Heart left ventricle (tissue), 16 donors: ENCODE measurements around the gene EIF4H. TPM values are rescaled to one million over a fixed set of nuclear protein-coding genes. Genes with fewer than 3 reads are reported as not detected.

Experiments
- ATAC-seq, 4 donors: fragments of 200-7000 bp; cut with Tn5 transposase; one replicate each; pipeline ENCODE4 v1.9.1; 2020 to 2022; ENCODE audit warnings: moderate library complexity in 4 of 4, mild to moderate bottlenecking in 3 of 4, moderate number of reproducible peaks in 1 of 4
- DNase-seq, 5 donors: peaks; one replicate each; pipeline ENCODE4 v3.0.0-alpha.2; 2020
- H3K27ac ChIP-seq, 12 donors: fragments of 200-600 bp; sonication (generic) in 4 of 12; one replicate each; pipeline versions ENCODE4 v1.5.0 to v1.8.0; 2016 to 2022; ENCODE audit warnings: mild to moderate bottlenecking in 2 of 12
- H3K27me3 ChIP-seq, 9 donors: fragments of 200-600 bp; sonication (generic) in 2 of 9; one replicate each; pipeline versions ENCODE4 v1.5.1 to v1.8.0; 2016 to 2022; ENCODE audit warnings: mild to moderate bottlenecking in 3 of 9
- H3K36me3 ChIP-seq, 9 donors: fragments of 200-600 bp; sonication (generic) in 2 of 9; one replicate each; pipeline versions ENCODE4 v1.5.0 to v1.8.0; 2018 to 2022; ENCODE audit warnings: mild to moderate bottlenecking in 2 of 9
- H3K4me1 ChIP-seq, 12 donors: fragments of 200-600 bp; sonication (generic) in 4 of 12; one replicate each; pipeline versions ENCODE4 v1.5.0 to v1.8.0; 2016 to 2022; ENCODE audit warnings: mild to moderate bottlenecking in 3 of 12
- H3K4me3 ChIP-seq, 12 donors: fragments of 200-600 bp; sonication (generic) in 4 of 12; one replicate each; pipeline versions ENCODE4 v1.5.0 to v1.8.0; 2017 to 2022; ENCODE audit warnings: mild to moderate bottlenecking in 9 of 12, moderate library complexity in 4 of 12
- H3K9me3 ChIP-seq, 12 donors: fragments of 200-600 bp; sonication (generic) in 4 of 12; one replicate each; pipeline versions ENCODE4 v1.5.0 to v1.8.0; 2016 to 2022; ENCODE audit warnings: mild to moderate bottlenecking in 1 of 12
- POLR2A ChIP-seq, 2 donors: fragments of 450-650 bp; IDR thresholded peaks; one replicate each; pipeline ENCODE4 v1.6.1; 2017; ENCODE audit warnings: antibody characterized with exemption in 2 of 2, mild to moderate bottlenecking in 2 of 2, moderate library complexity in 2 of 2
- WGBS, 4 donors: extraction: QIAGEN DNeasy Blood & Tissue Kit in 2 of 4; methylation state at CpG; one replicate each; pipeline versions ENCODE4 v1.1.5 to v1.1.7; 2013 to 2018; 5-methylcytosine and 5-hydroxymethylcytosine counted together
- intact Hi-C, 10 donors: fragments of 100-400 bp; cut with DNase I; formaldehyde crosslinking; loops; one replicate each; pipeline versions ENCODE4 v1.11.1 to v1.14.2; 2022
- polyA plus RNA-seq, 2 donors: library from polyadenylated mRNA; stranded (reverse); fragments of 200-250 nt; gene quantifications; one replicate each; pipeline ENCODE4 v1.2.3, GENCODE V29; 2013
- total RNA-seq, 9 donors: library from RNA; depleted of rRNA in 2 of 9; stranded (reverse); fragments of >200 nt in 2 of 9; fragmentation: NEBNext Ultra II Directional in 3 of 9; extraction: Animal tissue kit (Norgen Biotek cat#: 25700) in 3 of 9; gene quantifications; one replicate each; pipeline versions ENCODE4 v1.1.0 to v1.2.4, GENCODE V29; 2016 to 2023
- TF ChIP-seq, protein P1 (sequence below), 12 donors: fragments of 200-600 bp; sonication (generic) in 4 of 12; IDR thresholded peaks; one replicate each; pipeline versions ENCODE4 v1.5.0 to v1.8.0; 2018 to 2022; ENCODE audit warnings: antibody characterized with exemption in 12 of 12, mild to moderate bottlenecking in 5 of 12
- donor health status: ischemic (EF 13 %, LVEDD 7.1; RV severe dilation, severe dysfunction).
- donor health status: healthy with polysubstance abuse.
- donor health status: DM: no; HTN: yes; CAD: no.
- donor health status: DM: no; HTN: no; CAD: no.
- donor health status: ischemic (EF 25% LVEDD 6.9; RV normal size, moderate dysfunction).
- donor health status: ischemic (EF 25% LVEDD 5.7; RV mildly dilated, moderate dysfunction).
- donor health status: healthy.
- donor health status: DM: yes; HTN: yes; CAD: no.
- donor health status: ischemic (EF 35%, LVEDD 5.7; RV mildly dilated, moderate dysfunction).
- donor health status: nonischemic (EF 11% LVEDD 7.7; RV severe dilation, severe dysfunction).
- donor health status: DM: yes; HTN: yes; CAD: no.
- donor health status: PGD.
- donor health status: ischemic (EF 29% LVEDD 5.4; RV normal size, mild dysfunction).
- donor health status: nonischemic (EF 23%, LVEDD 6.1; RV moderate dilation, normal function).

Gene EIF4H
- total and polyA plus RNA-seq, 11 donors, result 89.0 to 255 (median 196) TPM

DNA sequence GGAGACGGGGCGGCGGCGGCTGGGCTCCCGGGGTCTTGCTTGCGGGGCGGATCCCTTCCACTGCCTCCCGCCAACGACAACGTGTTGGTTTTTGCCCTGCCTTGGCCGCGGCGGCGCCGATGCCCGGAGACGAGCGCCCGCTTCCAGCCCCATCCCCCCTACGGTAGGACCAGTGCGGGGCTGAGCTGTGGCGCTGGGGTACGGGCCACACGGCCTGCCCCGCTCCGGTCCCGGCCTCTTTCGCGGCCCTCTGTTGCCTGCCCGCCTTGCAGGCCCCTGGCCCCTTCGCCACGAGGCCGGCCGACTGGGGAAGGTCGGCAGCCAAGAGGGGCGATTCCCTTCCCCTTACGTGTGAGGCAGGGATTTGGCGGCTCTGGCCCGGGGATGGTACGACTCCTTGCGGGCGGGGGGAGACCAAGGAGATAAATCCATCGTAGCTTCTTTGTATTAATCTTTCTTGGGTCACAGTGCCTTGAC lies 488 bp downstream of the EIF4H start:
- peaks cover 4 to 63% (median 48%) of the 10 kb centered on the region in 12 donors for H3K4me1 ChIP-seq
- DNase-seq, result peak; percentile 36 to 64 (median 42)

DNA sequence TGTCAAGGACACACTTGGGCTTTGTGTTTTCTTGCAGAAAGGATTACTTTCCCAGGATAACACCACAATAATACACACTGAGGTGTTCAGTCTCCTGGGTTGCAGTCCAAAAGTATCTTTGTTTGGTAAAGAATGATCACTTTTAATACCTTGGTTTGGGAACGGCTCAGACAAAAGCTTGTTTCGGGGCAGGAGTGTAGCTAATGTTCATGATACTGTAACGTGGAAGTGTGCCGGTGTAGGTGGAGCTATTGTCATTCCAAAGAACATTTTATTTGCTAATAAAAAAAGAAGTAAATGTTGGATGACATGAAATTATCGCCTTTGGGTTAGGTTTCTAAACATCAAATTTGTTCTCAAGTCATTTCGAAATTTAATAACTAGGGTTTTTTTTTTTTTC lies 1.2 kb downstream of the EIF4H start:
- Histone ChIP-seq H3K36me3 (peaks cover 0 to 42% (median 18%) of the 10 kb centered on the region in 9 donors), H3K9me3 (no peaks in the 10 kb centered on the region), H3K4me3 (peak overlapping the region; percentile 82 to 99 (median 96)), H3K4me1 (peaks cover 4 to 67% (median 54%) of the 10 kb centered on the region in 12 donors), H3K27ac (peak overlapping the region in 9 of 12 donors; percentile 90 to 98 (median 96)), H3K27me3 (no peaks in the 10 kb centered on the region)
- no peak for DNase-seq
- 10 to 17% (median 14%) methylated on average over 6 of the region's 6 CpGs for WGBS, 4 donors
- no peak for ATAC-seq
- TF ChIP-seq, protein P1, sequence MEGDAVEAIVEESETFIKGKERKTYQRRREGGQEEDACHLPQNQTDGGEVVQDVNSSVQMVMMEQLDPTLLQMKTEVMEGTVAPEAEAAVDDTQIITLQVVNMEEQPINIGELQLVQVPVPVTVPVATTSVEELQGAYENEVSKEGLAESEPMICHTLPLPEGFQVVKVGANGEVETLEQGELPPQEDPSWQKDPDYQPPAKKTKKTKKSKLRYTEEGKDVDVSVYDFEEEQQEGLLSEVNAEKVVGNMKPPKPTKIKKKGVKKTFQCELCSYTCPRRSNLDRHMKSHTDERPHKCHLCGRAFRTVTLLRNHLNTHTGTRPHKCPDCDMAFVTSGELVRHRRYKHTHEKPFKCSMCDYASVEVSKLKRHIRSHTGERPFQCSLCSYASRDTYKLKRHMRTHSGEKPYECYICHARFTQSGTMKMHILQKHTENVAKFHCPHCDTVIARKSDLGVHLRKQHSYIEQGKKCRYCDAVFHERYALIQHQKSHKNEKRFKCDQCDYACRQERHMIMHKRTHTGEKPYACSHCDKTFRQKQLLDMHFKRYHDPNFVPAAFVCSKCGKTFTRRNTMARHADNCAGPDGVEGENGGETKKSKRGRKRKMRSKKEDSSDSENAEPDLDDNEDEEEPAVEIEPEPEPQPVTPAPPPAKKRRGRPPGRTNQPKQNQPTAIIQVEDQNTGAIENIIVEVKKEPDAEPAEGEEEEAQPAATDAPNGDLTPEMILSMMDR (IDR thresholded peaks at IDR 0.05), result no peak
- TF ChIP-seq POLR2A (IDR thresholded peaks at IDR 0.05), result no peak
- intact Hi-C loops, result loop anchor here in 6 of 10 donors (2.0 to 10.0 kb wide), 4 partner anchors 81 to 93 kb away; partner anchors contain the start of gene LIMK1 (in 3 of the 6)

More for the DNA sequence above, 488 bp downstream of the EIF4H start:
- H3K36me3 ChIP-seq, result peaks cover 0 to 35% (median 18%) of the 10 kb centered on the region in 9 donors
- H3K4me3 ChIP-seq, result peak overlapping the region; percentile 82 to 99 (median 96)
- 0 to 1% (median 0%) methylated on average over 4 to 43 of the region's 43 CpGs for WGBS, 4 donors
- intact Hi-C loops, result loop anchor here in 6 of 10 donors (2.0 to 10.0 kb wide), 4 partner anchors 80 to 92 kb away; partner anchors contain the start of gene LIMK1 (in 3 of the 6)
- no peaks in the 10 kb centered on the region for H3K27me3 ChIP-seq
- peak overlapping the region; percentile 90 to 98 (median 96) for H3K27ac ChIP-seq
- no peak for TF ChIP-seq POLR2A (IDR thresholded peaks at IDR 0.05)
- TF ChIP-seq, protein P1 (IDR thresholded peaks at IDR 0.05), result peak in 1 of 12 donors; percentile 5
- H3K9me3 ChIP-seq, result no peaks in the 10 kb centered on the region
- peak in 3 of 4 donors; percentile 22 to 35 (median 35) for ATAC-seq

DNA sequence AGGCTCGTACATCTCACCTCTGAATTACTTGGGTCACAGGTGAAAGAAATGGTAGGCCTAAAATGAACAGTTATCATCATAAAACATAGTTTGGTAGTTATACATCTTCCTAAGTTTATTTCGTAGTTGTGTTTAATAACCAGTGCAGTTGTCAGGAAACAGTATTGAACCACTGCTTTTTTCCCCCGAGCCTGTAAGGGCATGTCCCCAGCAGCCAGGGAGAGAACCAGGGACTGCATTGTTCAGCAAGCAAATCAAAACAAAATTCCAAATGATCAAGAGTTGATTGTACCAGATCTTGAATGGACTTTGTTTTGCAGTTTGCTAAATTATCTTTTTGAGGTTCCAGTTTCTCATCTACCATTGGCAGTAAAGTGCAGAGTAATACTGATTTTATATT lies 2.4 kb downstream of the EIF4H start:
- H3K4me3 ChIP-seq, result peak overlapping the region in 3 of 12 donors; percentile 95 to 99 (median 97)
- ATAC-seq (no peak), DNase-seq (no peak)
- 35 to 51% (median 42%) methylated on average over 3 of the region's 3 CpGs for WGBS, 4 donors
- H3K36me3 ChIP-seq, result peaks cover 0 to 54% (median 22%) of the 10 kb centered on the region in 9 donors
- H3K9me3 ChIP-seq, result no peaks in the 10 kb centered on the region
- TF ChIP-seq POLR2A (IDR thresholded peaks at IDR 0.05), result no peak
- TF ChIP-seq, protein P1 (IDR thresholded peaks at IDR 0.05), result no peak
- no peaks in the 10 kb centered on the region for H3K27me3 ChIP-seq
- H3K4me1 ChIP-seq, result peaks cover 4 to 79% (median 62%) of the 10 kb centered on the region in 12 donors
- intact Hi-C loops, result loop anchor here in 5 of 10 donors (5.0 to 10.0 kb wide), 3 partner anchors 82 to 94 kb away; partner anchors contain the start of gene LIMK1 (in 3 of the 5)
- no peak overlapping the region for H3K27ac ChIP-seq

DNA sequence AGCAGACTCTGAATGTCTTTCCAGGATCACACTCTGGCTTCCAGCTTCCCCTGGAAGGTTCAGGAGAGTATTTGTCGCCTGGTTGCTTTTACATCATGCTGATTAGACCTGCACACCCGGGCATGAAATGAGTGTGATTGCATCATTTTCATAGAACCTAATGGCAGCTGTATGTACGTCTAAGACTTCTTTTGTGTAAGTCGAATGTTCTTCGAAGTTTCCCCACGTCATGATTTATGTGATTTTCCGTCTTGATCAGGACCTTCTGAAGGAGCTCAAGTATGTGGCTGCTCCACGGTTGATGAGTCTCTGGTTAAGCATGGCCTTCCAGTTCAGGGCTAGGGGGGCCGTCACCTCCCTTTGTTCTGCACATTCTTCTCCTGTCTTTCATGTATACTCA lies 4.5 kb downstream of the EIF4H start:
- intact Hi-C loops, result loop anchor here in 5 of 10 donors (5.0 to 10.0 kb wide), 3 partner anchors 84 to 96 kb away; partner anchors contain the start of gene LIMK1 (in 3 of the 5)

More for the DNA sequence above, 4.5 kb downstream of the EIF4H start:
- ATAC-seq, result no peak
- Histone ChIP-seq H3K27me3 (no peaks in the 10 kb centered on the region), H3K4me1 (peaks cover 10 to 87% (median 75%) of the 10 kb centered on the region in 12 donors), H3K9me3 (no peaks in the 10 kb centered on the region), H3K27ac (peak overlapping the region in 1 of 12 donors; percentile 21), H3K36me3 (peaks cover 0 to 68% (median 30%) of the 10 kb centered on the region in 9 donors), H3K4me3 (no peak overlapping the region)
- TF ChIP-seq, protein P1 (IDR thresholded peaks at IDR 0.05), result no peak
- TF ChIP-seq POLR2A (IDR thresholded peaks at IDR 0.05), result no peak
- 51 to 59% (median 57%) methylated on average over 9 of the region's 9 CpGs for WGBS, 4 donors
- no peak for DNase-seq
